Esophagus muscularis mucosa (tissue), 4 donors: ENCODE data around the gene PHACTR1. TPM values are rescaled to one million over a fixed set of nuclear protein-coding genes. Genes with fewer than 3 reads are reported as not detected.

ENCODE experiments used
- DNase-seq: peaks from one replicate; pipeline ENCODE4 v3.0.0-alpha.2; 2017; ENCODE audit errors: extremely low spot score
- H3K27ac ChIP-seq, 4 donors: fragments of 200-600 bp; sonication (generic); replicated peaks in 1 of 4; 1 replicate in 3 of 4; 2 replicates in 1 of 4; pipeline ENCODE4 v1.5.1; 2016 to 2019; ENCODE audit warnings: mild to moderate bottlenecking in 1 of 4
- H3K27me3 ChIP-seq, 4 donors: fragments of 200-600 bp; sonication (generic); one replicate each; pipeline versions ENCODE4 v1.5.1 to v1.6.0; 2016 to 2019
- H3K36me3 ChIP-seq, 4 donors: fragments of 200-600 bp; sonication (generic); one replicate each; pipeline ENCODE4 v1.5.1; 2016 to 2019
- H3K4me1 ChIP-seq, 4 donors: fragments of 200-600 bp; sonication (generic); one replicate each; pipeline ENCODE4 v1.5.1; 2016 to 2019
- H3K4me3 ChIP-seq, 4 donors: fragments of 200-600 bp; sonication (generic); 1 replicate in 2 of 4; 2 replicates in 2 of 4; pipeline ENCODE4 v1.5.1; 2016 to 2019; ENCODE audit warnings: mild to moderate bottlenecking in 4 of 4, moderate library complexity in 1 of 4
- H3K9me3 ChIP-seq, 4 donors: fragments of 200-600 bp; sonication (generic); 1 replicate in 3 of 4; 2 replicates in 1 of 4; pipeline ENCODE4 v1.5.1; 2016 to 2019
- CTCF ChIP-seq, 3 experiments: fragments of 200-600 bp in 2 of 3; fragments of 450-650 bp in 1 of 3; sonication (generic) in 2 of 3; IDR thresholded peaks; one replicate each; pipeline ENCODE4 v1.5.1; 2017 to 2019; ENCODE audit warnings: antibody characterized with exemption in 3 of 3, mild to moderate bottlenecking in 2 of 3, moderate library complexity in 1 of 3
- EP300 ChIP-seq: sonication (generic); formaldehyde crosslinking; IDR thresholded peaks from one replicate; pipeline ENCODE4 v1.6.1; 2017; ENCODE audit warnings: antibody characterized with exemption
- POLR2A ChIP-seq: fragments of 450-650 bp; IDR thresholded peaks from one replicate; pipeline ENCODE4 v1.6.1; 2017; ENCODE audit warnings: antibody characterized with exemption, moderate library complexity, mild to moderate bottlenecking, low read depth
- POLR2AphosphoS5 ChIP-seq, 2 donors: sonication (generic); formaldehyde crosslinking; IDR thresholded peaks; one replicate each; pipeline ENCODE4 v1.6.1; 2017; ENCODE audit warnings: antibody characterized with exemption in 2 of 2
- WGBS: methylation state at CpG from one replicate; pipeline ENCODE4 v1.1.5; 2018; 5-methylcytosine and 5-hydroxymethylcytosine counted together
- intact Hi-C: fragments of 100-400 bp; cut with DNase I; formaldehyde crosslinking; loops from one replicate; pipeline ENCODE4 v1.15.1; 2023
- total RNA-seq, 4 donors: library from RNA; depleted of rRNA; stranded (reverse); fragments of >200 nt; gene quantifications; one replicate each; pipeline versions ENCODE4 v1.1.0 to v1.2.1, GENCODE V29; 2016

The PHACTR1 gene
- total RNA-seq, 4 donors from 2014 or later, result 0.83 to 4.2 (median 3.1) TPM

- H3K4me1 ChIP-seq, result no peaks in the 10 kb centered on the region
- no peak for DNase-seq
- no peak overlapping the region for H3K27ac ChIP-seq
- WGBS, result 83% methylated on average over 6 of the region's 9 CpGs
- no peak overlapping the region for H3K4me3 ChIP-seq
- intact Hi-C loops, result no loop called here
- no peaks in the 10 kb centered on the region for H3K36me3 ChIP-seq
- TF ChIP-seq EP300, result no peak
- TF ChIP-seq POLR2A, result no peak
- no peak for TF ChIP-seq CTCF (IDR thresholded peaks at IDR 0.05)
- TF ChIP-seq POLR2AphosphoS5 (IDR thresholded peaks at IDR 0.05), result no peak
- H3K27me3 ChIP-seq, result peaks cover 0 to 5% (median 0%) of the 10 kb centered on the region in 4 donors
- peaks cover 0 to 9% (median 3%) of the 10 kb centered on the region in 4 donors for H3K9me3 ChIP-seq
Observed at GRCh38 chr6:13251242-13251641, 534.7 kb downstream of the PHACTR1 start.

- Histone ChIP-seq H3K9me3 (peaks cover 0 to 12% (median 3%) of the 10 kb centered on the region in 4 donors), H3K4me1 (no peaks in the 10 kb centered on the region), H3K27me3 (peaks cover 0 to 5% (median 0%) of the 10 kb centered on the region in 4 donors), H3K36me3 (no peaks in the 10 kb centered on the region), H3K27ac (no peak overlapping the region), H3K4me3 (no peak overlapping the region)
- intact Hi-C loops, result no loop called here
- 93% methylated on average over 5 of the region's 5 CpGs for WGBS
- no peak for DNase-seq
- TF ChIP-seq CTCF (IDR thresholded peaks at IDR 0.05) (no peak), POLR2A (no peak), EP300 (no peak), POLR2AphosphoS5 (IDR thresholded peaks at IDR 0.05) (no peak)
Observed at GRCh38 chr6:13252790-13253189, 536.2 kb downstream of the PHACTR1 start.

GRCh38 chr6:13253272-13253671 lies 536.7 kb downstream of the PHACTR1 start:
- no peaks in the 10 kb centered on the region for H3K36me3 ChIP-seq
- no peak overlapping the region for H3K27ac ChIP-seq
- intact Hi-C loops, result no loop called here
- 71% methylated on average over 1 of the region's 1 CpG for WGBS
- H3K4me3 ChIP-seq, result no peak overlapping the region
- no peaks in the 10 kb centered on the region for H3K4me1 ChIP-seq
- H3K9me3 ChIP-seq, result peaks cover 0 to 12% (median 3%) of the 10 kb centered on the region in 4 donors
- TF ChIP-seq EP300 (no peak), POLR2A (no peak), POLR2AphosphoS5 (IDR thresholded peaks at IDR 0.05) (no peak), CTCF (IDR thresholded peaks at IDR 0.05) (no peak)
- no peak for DNase-seq
- H3K27me3 ChIP-seq, result peaks cover 0 to 5% (median 0%) of the 10 kb centered on the region in 4 donors

- Histone ChIP-seq H3K27ac (no peak overlapping the region), H3K27me3 (no peaks in the 10 kb centered on the region), H3K4me1 (no peaks in the 10 kb centered on the region), H3K9me3 (peaks cover 0 to 12% (median 3%) of the 10 kb centered on the region in 4 donors), H3K4me3 (no peak overlapping the region), H3K36me3 (no peaks in the 10 kb centered on the region)
- intact Hi-C loops, result no loop called here
- no peak for TF ChIP-seq EP300
- no peak for TF ChIP-seq POLR2A
- 91% methylated on average over 2 of the region's 2 CpGs for WGBS
- DNase-seq, result no peak
Observed at GRCh38 chr6:13256266-13257001, 539.9 kb downstream of the PHACTR1 start.

GRCh38 chr6:13259393-13259792 lies 542.8 kb downstream of the PHACTR1 start:
- 87% methylated on average over 3 of the region's 3 CpGs for WGBS

More at GRCh38 chr6:13259393-13259792, 542.8 kb downstream of the PHACTR1 start:
- H3K27me3 ChIP-seq, result no peaks in the 10 kb centered on the region
- H3K4me1 ChIP-seq, result no peaks in the 10 kb centered on the region
- H3K36me3 ChIP-seq, result no peaks in the 10 kb centered on the region
- intact Hi-C loops, result no loop called here
- peaks cover 0 to 12% (median 3%) of the 10 kb centered on the region in 4 donors for H3K9me3 ChIP-seq
- no peak for DNase-seq
- TF ChIP-seq POLR2AphosphoS5 (IDR thresholded peaks at IDR 0.05) (no peak), CTCF (IDR thresholded peaks at IDR 0.05) (no peak), POLR2A (no peak), EP300 (no peak)
- no peak overlapping the region for H3K27ac ChIP-seq
- no peak overlapping the region for H3K4me3 ChIP-seq
